Stimulated activated CD4-positive, alpha-beta T cell treated with anti-CD3 and anti-CD28 coated beads, TNF-alpha, amount 100 ng/mL, for 48 hours (primary cell): ENCODE measurements around the gene UNC79.
"Not testable (repeated sequence)": the region's sequence is repeated elsewhere in the genome, so short reads cannot be mapped to it uniquely, and the experiment has no call there.

Experiments
- DNase-seq, 3 donors: peaks; one replicate each; pipeline ENCODE4 v3.0.0-alpha.2; 2020; ENCODE audit warnings: low read depth in 3 of 3

UNC79 gene

GRCh38 chr14:93493054-93493453 is 62.3 kb downstream of the UNC79 start:
- no peak for DNase-seq

GRCh38 chr14:93493622-93494021 is 62.9 kb downstream of the UNC79 start:
- DNase-seq = not testable (repeated sequence)

- no peak for DNase-seq
Measured at GRCh38 chr14:93496856-93497741, 66.4 kb downstream of the UNC79 start.

GRCh38 chr14:93510056-93510455 is 79.3 kb downstream of the UNC79 start:
- DNase-seq = no peak

GRCh38 chr14:93511001-93511400 is 80.3 kb downstream of the UNC79 start:
- DNase-seq = no peak

GRCh38 chr14:93520053-93520607 is 89.4 kb downstream of the UNC79 start:
- DNase-seq = no peak

GRCh38 chr14:93522221-93522620 is 91.5 kb downstream of the UNC79 start:
- no peak for DNase-seq

- DNase-seq = not testable (repeated sequence)
Measured at GRCh38 chr14:93525216-93525615, 94.5 kb downstream of the UNC79 start.

GRCh38 chr14:93525696-93526451 is 95.1 kb downstream of the UNC79 start:
- DNase-seq = no peak

- DNase-seq = no peak
Measured at GRCh38 chr14:93527203-93527607, 96.5 kb downstream of the UNC79 start.

- no peak for DNase-seq
Measured at GRCh38 chr14:93528884-93529558, 98.3 kb downstream of the UNC79 start.

GRCh38 chr14:93531644-93532043 is 100.9 kb downstream of the UNC79 start:
- no peak for DNase-seq

GRCh38 chr14:93532541-93532940 is 101.8 kb downstream of the UNC79 start:
- DNase-seq = no peak

- no peak for DNase-seq
Measured at GRCh38 chr14:93533437-93533836, 102.7 kb downstream of the UNC79 start.

- no peak for DNase-seq
Measured at GRCh38 chr14:93533842-93534241, 103.1 kb downstream of the UNC79 start.

GRCh38 chr14:93535537-93535936 is 104.8 kb downstream of the UNC79 start:
- no peak for DNase-seq

GRCh38 chr14:93536945-93537344 is 106.2 kb downstream of the UNC79 start:
- DNase-seq = no peak

GRCh38 chr14:93537951-93538350 is 107.2 kb downstream of the UNC79 start:
- DNase-seq = no peak

- DNase-seq = no peak
Measured at GRCh38 chr14:93538413-93538812, 107.7 kb downstream of the UNC79 start.

GRCh38 chr14:93540235-93540634 is 109.5 kb downstream of the UNC79 start:
- no peak for DNase-seq

GRCh38 chr14:93543766-93544165 is 113.0 kb downstream of the UNC79 start:
- no peak for DNase-seq

GRCh38 chr14:93544212-93544611 is 113.5 kb downstream of the UNC79 start:
- no peak for DNase-seq
